ENCODE measurements around the gene TJP3. TPM values are rescaled to one million over a fixed set of nuclear protein-coding genes. Genes with fewer than 3 reads are reported as not detected.

Gene TJP3
- total and polyA plus RNA-seq, 5 donors = 0.05 TPM; not detected in 4

GRCh38 chr19:3698974-3699740 lies 9.0 kb upstream of the TJP3 start:
- Histone ChIP-seq H3K4me3 (ENCODE audit: low read length) (peak overlapping the region; percentile 94), H3K4me1 (ENCODE audit: control insufficient read depth, insufficient read depth, low read length) (peaks cover 6% of the 10 kb centered on the region), H3K27me3 (ENCODE audit: control insufficient read depth, insufficient read depth) (no peaks in the 10 kb centered on the region), H3K9me3 (ENCODE audit: control insufficient read depth, low read length) (no peaks in the 10 kb centered on the region), H3K27ac (ENCODE audit: low read length) (peak overlapping the region; percentile 57)
- intact Hi-C loops (cut with DNase I) = no loop called here
- DNase-seq (peak; percentile 65 to 85 (median 82)), ATAC-seq (peak; percentile 57 to 68)
- 4% methylated on average over 34 of the region's 34 CpGs for WGBS

- Histone ChIP-seq H3K27me3 (ENCODE audit: control insufficient read depth, insufficient read depth) (no peaks in the 10 kb centered on the region), H3K4me3 (ENCODE audit: low read length) (peak overlapping the region; percentile 94), H3K9me3 (ENCODE audit: control insufficient read depth, low read length) (no peaks in the 10 kb centered on the region), H3K27ac (ENCODE audit: low read length) (peak overlapping the region; percentile 83), H3K4me1 (ENCODE audit: control insufficient read depth, insufficient read depth, low read length) (peaks cover 6% of the 10 kb centered on the region)
- intact Hi-C loops (cut with DNase I) = loop anchor here (2.0 to 10.0 kb wide), 3 partner anchors 31 to 155 kb away; no protein-coding TSS in a partner anchor
- DNase-seq = no peak
- under 1% methylated on average over 43 of the region's 43 CpGs for WGBS
- ATAC-seq = peak; percentile 4 to 5
Measured at GRCh38 chr19:3699741-3700241, 8.4 kb upstream of the TJP3 start.

GRCh38 chr19:3700242-3701032 lies 7.7 kb upstream of the TJP3 start, which contains the start of gene PIP5K1C:
TSS of gene PIP5K1C (minus strand) at chr19:3700468. CDS start at chr19:3700390, 78 bp downstream.
- intact Hi-C loops (cut with DNase I) = loop anchor here (2.0 to 10.0 kb wide), 3 partner anchors 32 to 156 kb away; no protein-coding TSS in a partner anchor
- H3K4me1 ChIP-seq (ENCODE audit: control insufficient read depth, insufficient read depth, low read length) = peaks cover 6% of the 10 kb centered on the region
- DNase-seq (peak; percentile 89 to 97 (median 96)), ATAC-seq (peak; percentile 88 to 92)
- no peaks in the 10 kb centered on the region for H3K9me3 ChIP-seq (ENCODE audit: control insufficient read depth, low read length)
- H3K4me3 ChIP-seq (ENCODE audit: low read length) = peak within 1 kb of the TSS; percentile 94
- WGBS = 3% methylated on average over 82 of the region's 82 CpGs
- no peaks in the 10 kb centered on the region for H3K27me3 ChIP-seq (ENCODE audit: control insufficient read depth, insufficient read depth)
- H3K27ac ChIP-seq (ENCODE audit: low read length) = peak within 1 kb of the TSS; percentile 83

GRCh38 chr19:3701200-3701599 lies 7.0 kb upstream of the TJP3 start:
- no peak for DNase-seq
- Histone ChIP-seq H3K4me1 (ENCODE audit: control insufficient read depth, insufficient read depth, low read length) (peaks cover 6% of the 10 kb centered on the region), H3K27ac (ENCODE audit: low read length) (no peak overlapping the region), H3K9me3 (ENCODE audit: control insufficient read depth, low read length) (no peaks in the 10 kb centered on the region), H3K4me3 (ENCODE audit: low read length) (no peak overlapping the region), H3K27me3 (ENCODE audit: control insufficient read depth, insufficient read depth) (no peaks in the 10 kb centered on the region)
- WGBS = 0% methylated on average over 1 of the region's 1 CpG
- intact Hi-C loops (cut with DNase I) = loop anchor here (2.0 to 10.0 kb wide), 3 partner anchors 32 to 156 kb away; no protein-coding TSS in a partner anchor
- no peak for ATAC-seq

- no peak for DNase-seq
- intact Hi-C loops (cut with DNase I) = loop anchor here in 2 of 4 donors (2.0 to 10.0 kb wide), 2 partner anchors 43 to 163 kb away; no protein-coding TSS in a partner anchor
- Histone ChIP-seq H3K27ac (ENCODE audit: low read length) (no peak overlapping the region), H3K27me3 (ENCODE audit: control insufficient read depth, insufficient read depth) (no peaks in the 10 kb centered on the region), H3K4me1 (ENCODE audit: control insufficient read depth, insufficient read depth, low read length) (no peaks in the 10 kb centered on the region), H3K4me3 (ENCODE audit: low read length) (no peak overlapping the region), H3K9me3 (ENCODE audit: control insufficient read depth, low read length) (no peaks in the 10 kb centered on the region)
- 83% methylated on average over 12 of the region's 12 CpGs for WGBS
- ATAC-seq = no peak
Measured at GRCh38 chr19:3707868-3708206, 347 bp upstream of the TJP3 start.

GRCh38 chr19:3710265-3710812 lies 2.2 kb downstream of the TJP3 start:
- WGBS = 44% methylated on average over 20 of the region's 20 CpGs
- Histone ChIP-seq H3K4me3 (ENCODE audit: low read length) (no peak overlapping the region), H3K9me3 (ENCODE audit: control insufficient read depth, low read length) (no peaks in the 10 kb centered on the region), H3K4me1 (ENCODE audit: control insufficient read depth, insufficient read depth, low read length) (no peaks in the 10 kb centered on the region), H3K27me3 (ENCODE audit: control insufficient read depth, insufficient read depth) (no peaks in the 10 kb centered on the region), H3K27ac (ENCODE audit: low read length) (no peak overlapping the region)
- ATAC-seq = peak; percentile 72 to 77
- peak; percentile 72 to 87 (median 87) for DNase-seq
- intact Hi-C loops (cut with DNase I) = no loop called here

- Histone ChIP-seq H3K4me3 (ENCODE audit: low read length) (no peak overlapping the region), H3K27ac (ENCODE audit: low read length) (no peak overlapping the region), H3K9me3 (ENCODE audit: control insufficient read depth, low read length) (no peaks in the 10 kb centered on the region), H3K4me1 (ENCODE audit: control insufficient read depth, insufficient read depth, low read length) (no peaks in the 10 kb centered on the region), H3K27me3 (ENCODE audit: control insufficient read depth, insufficient read depth) (no peaks in the 10 kb centered on the region)
- DNase-seq (peak in 1 of 3 donors; percentile 62), ATAC-seq (peak; percentile 51 to 81)
- WGBS = 42% methylated on average over 23 of the region's 23 CpGs
- intact Hi-C loops (cut with DNase I) = no loop called here
Measured at GRCh38 chr19:3712663-3713611, 4.8 kb downstream of the TJP3 start.

GRCh38 chr19:3716147-3716668 lies 8.0 kb downstream of the TJP3 start:
- Histone ChIP-seq H3K27me3 (ENCODE audit: control insufficient read depth, insufficient read depth) (no peaks in the 10 kb centered on the region), H3K27ac (ENCODE audit: low read length) (no peak overlapping the region), H3K9me3 (ENCODE audit: control insufficient read depth, low read length) (no peaks in the 10 kb centered on the region), H3K4me3 (ENCODE audit: low read length) (no peak overlapping the region), H3K4me1 (ENCODE audit: control insufficient read depth, insufficient read depth, low read length) (no peaks in the 10 kb centered on the region)
- ATAC-seq = no peak
- DNase-seq = no peak
- intact Hi-C loops (cut with DNase I) = no loop called here
- WGBS = 84% methylated on average over 16 of the region's 16 CpGs

GRCh38 chr19:3719868-3720267 lies 11.7 kb downstream of the TJP3 start:
- DNase-seq (no peak), ATAC-seq (no peak)
- Histone ChIP-seq H3K27ac (ENCODE audit: low read length) (no peak overlapping the region), H3K9me3 (ENCODE audit: control insufficient read depth, low read length) (no peaks in the 10 kb centered on the region), H3K4me3 (ENCODE audit: low read length) (no peak overlapping the region), H3K4me1 (ENCODE audit: control insufficient read depth, insufficient read depth, low read length) (no peaks in the 10 kb centered on the region), H3K27me3 (ENCODE audit: control insufficient read depth, insufficient read depth) (no peaks in the 10 kb centered on the region)
- 85% methylated on average over 4 of the region's 4 CpGs for WGBS
- intact Hi-C loops (cut with DNase I) = no loop called here

Measured in right cardiac atrium (tissue), 5 donors.